ENCODE measurements around the gene STAC3. TPM values are rescaled to one million over a fixed set of nuclear protein-coding genes. Genes with fewer than 3 reads are reported as not detected.
"Not testable (repeated sequence)": the region's sequence is repeated elsewhere in the genome, so short reads cannot be mapped to it uniquely, and the experiment has no call there.

The STAC3 gene
- 310 TPM for total RNA-seq

DNA sequence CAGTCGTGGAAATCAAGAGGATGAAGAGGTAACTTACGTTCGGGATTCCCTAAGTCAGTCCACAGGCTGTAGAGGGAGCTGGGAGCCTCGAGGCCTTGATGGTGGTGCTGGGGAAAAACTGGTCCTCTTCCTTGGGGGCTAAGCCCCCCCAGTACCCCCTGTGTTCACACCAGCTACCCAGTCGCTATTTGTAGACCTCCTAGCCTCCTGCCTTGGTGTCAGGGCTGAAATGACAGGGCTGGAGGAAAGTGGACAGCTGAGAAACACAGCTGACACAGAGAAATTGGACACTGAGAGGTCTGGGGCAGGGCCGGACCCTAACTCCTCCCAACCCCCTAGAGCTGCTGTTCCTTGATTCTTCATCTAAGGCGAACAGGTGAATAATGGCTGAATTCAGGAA lies at the start of gene STAC3:
TSS of gene STAC3 (minus strand) at position 232 of the 400 bp plus-strand sequence. CDS start 1,551 bp downstream, outside the sequence.
- DNase-seq, result peak; percentile 89

- no peak for DNase-seq
Measured at GRCh38 chr12:57299514-57300016, 48.6 kb upstream of the STAC3 start.

GRCh38 chr12:57296291-57296690 lies 45.3 kb upstream of the STAC3 start:
- no peak for DNase-seq

DNA sequence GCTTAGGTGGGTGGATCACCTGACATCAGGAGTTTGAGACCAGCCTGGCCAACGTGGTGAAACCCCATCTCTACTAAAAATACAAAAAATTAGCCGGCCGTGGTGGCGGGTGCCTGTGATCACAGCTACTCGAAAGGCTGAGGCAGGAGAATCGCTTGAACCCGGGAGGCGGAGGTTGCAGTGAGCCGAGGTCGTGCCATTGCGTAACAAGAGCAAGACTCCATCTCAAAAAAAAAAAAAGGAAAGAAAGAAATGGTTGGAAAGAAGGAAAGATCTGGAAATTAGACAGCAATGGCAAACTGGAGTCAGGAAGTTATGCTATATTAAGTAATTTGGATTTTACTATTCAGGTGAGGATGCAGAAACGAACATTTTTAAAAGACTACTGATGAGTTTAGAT lies 31.1 kb upstream of the STAC3 start:
- not testable (repeated sequence) for DNase-seq

DNA sequence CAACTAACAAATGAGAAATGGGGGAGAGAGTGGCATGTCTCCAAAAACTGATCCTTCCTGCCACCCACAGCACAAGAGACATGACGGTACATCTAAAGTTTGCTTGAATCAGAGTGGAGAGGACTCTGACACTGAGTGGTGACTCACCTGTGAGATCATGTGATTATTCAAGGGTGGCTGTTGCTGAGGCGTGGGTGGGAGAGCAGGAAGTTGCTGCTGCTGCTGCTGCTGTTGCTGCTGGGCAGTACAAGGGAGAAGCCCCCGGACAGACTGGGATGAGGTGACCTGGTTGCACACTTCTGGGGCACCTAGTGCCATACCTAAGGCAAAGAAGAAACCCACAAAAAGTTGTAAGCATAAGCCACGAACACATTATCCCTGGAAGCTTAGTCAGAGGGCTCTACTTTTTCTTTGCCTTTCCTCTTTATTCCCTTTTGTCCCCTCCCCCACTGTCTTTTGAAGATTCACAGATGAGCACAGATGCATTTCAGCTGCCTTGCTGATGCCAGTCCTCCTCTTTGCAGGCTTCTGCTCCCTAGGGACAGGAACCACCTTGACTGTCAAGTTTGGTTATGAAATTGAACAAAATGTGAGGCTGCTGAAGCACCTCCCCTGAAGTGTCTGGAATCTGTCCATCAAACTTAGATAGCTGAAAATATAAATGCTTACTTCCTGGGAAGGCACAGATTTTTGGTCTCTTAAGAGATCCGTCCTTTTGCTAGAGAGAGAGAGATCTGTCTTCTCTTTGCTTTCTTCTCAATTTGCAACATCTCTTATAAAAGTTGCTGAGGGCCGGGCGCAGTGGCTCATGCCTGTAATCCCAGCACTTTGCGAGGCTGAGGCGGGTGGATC lies 29.4 kb upstream of the STAC3 start:
- DNase-seq, result no peak

- DNase-seq, result no peak
Measured at GRCh38 chr12:57278465-57279381, 27.7 kb upstream of the STAC3 start.

DNA sequence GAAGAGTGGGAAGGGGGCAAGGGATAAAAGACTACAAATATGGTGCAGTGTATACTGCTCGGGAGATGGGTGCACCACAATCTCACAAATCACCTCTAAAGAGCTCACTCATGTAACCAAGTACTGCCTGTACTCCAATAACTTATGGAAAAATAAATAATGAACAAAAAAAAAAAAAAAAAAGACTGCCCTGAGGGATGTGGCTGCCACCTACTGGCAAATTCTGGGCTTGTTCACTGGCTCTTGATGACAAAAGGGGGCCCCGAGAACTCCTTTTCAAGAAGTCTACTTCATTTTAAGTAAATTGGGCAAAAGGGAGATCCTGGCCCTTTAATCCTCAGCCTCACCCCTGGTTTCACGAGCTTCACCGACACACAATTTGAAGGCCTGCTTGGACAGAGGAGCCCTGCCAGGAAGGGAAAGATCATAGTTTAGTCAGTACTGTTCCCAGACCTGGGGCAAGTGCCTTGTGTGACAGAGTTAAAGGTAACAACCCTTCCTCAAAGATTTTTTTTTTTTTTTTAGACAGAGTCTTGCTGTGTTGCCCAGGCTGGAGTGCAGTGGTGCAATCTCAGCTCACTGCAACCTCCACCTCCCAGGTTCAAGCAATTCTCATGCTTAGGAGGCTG lies 26.1 kb upstream of the STAC3 start:
- DNase-seq, result peak; percentile 33

- DNase-seq, result not testable (repeated sequence)
Measured at GRCh38 chr12:57276233-57276632, 25.2 kb upstream of the STAC3 start.

DNA sequence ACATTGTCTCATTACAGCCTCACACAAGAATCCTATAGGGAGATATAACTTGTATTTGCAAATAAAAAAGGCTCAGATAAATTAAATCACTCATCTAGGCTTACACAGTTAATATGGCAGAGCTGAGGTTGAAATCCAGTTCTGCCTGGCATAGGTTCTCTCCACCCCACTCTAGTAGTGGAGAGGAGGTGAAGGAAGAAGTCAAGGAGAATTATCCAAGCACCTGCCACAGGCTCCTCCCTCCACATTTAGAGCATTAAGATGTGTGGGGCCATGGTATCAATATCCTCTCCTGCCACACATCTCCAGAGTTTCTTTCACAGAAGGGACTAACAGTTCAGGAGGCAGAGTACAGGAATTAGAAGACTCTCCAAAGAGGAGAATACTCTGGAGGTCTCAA lies 22.5 kb upstream of the STAC3 start:
- no peak for DNase-seq

DNA sequence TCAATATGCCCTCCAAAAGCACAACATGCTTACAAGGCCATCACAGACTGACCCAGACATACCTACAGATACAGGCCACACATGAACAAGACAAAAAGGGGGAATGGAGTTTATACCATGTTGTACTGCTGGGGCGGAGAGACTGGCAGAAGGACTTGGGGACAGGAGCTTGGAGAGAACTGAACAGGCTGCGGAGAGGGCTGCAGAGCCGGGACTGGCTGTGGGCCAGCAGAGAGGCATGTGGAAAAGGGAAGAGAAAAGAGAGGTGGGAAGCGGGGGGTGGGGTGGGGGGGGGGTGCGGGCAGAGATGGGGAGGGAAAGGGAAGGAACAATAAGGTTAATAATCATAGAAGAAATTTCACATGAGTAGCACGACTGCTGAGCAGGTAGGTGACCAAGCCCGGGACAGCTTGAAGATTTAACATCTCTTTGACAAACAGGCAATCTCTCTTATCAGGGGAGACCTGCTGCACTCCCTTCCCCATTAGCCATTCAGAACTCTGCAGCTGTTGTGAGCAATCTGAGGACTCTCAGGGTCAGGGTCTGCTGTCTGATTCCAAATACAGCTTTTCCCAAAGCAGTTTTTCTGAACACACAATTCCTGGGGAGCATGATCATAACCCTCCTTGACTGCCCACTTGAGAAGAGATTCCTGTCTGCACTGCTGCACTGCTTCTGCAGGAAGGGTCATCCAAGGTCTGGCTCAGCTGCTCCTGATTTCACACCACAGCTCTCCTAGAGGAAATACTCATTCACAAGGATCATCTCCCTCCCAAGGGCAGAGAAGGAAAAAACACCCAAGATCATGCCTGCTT lies 21.6 kb upstream of the STAC3 start:
- DNase-seq, result peak; percentile 87

- no peak for DNase-seq
Measured at GRCh38 chr12:57270966-57271470, 20.0 kb upstream of the STAC3 start.

DNA sequence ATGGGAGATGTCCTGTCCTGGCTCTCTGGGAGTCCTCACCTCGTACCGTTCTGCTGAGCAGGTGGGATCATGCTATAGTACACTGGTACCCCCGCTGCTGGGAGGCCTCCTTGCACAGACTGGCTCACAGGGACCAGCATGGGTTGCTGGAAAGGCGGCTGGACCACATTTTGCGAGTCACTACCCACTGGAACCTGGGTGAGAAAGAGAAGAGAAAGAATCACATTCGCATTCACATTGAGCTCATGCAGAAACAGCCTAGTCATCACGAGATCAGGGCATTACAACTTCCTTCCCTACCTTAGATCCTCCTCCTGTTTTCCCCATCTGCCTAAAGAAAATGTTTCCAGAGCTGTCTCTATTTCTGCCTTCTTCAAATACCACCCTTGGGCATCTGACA lies 17.3 kb upstream of the STAC3 start:
- no peak for DNase-seq

DNA sequence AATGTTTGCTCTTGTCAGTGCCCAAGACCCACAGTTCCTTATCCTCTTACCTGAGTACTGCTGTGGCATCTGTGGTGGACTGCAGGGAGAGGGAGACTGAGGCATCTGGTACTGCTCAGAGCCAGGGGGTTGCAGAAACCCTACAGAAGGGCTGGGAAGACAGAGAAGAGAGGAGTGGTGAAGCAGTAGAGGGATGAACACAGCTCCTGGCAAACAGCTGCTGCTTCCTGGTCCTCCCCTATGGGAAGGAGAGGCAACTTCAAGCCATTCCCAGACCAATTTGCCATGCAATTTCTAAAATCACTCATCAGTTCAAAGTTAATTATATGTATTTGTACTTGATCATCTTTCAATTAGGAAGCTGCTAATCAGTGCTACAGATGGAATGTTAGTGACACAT lies 15.7 kb upstream of the STAC3 start:
- no peak for DNase-seq

GRCh38 chr12:57263096-57263495 lies 12.1 kb upstream of the STAC3 start:
- no peak for DNase-seq

DNA sequence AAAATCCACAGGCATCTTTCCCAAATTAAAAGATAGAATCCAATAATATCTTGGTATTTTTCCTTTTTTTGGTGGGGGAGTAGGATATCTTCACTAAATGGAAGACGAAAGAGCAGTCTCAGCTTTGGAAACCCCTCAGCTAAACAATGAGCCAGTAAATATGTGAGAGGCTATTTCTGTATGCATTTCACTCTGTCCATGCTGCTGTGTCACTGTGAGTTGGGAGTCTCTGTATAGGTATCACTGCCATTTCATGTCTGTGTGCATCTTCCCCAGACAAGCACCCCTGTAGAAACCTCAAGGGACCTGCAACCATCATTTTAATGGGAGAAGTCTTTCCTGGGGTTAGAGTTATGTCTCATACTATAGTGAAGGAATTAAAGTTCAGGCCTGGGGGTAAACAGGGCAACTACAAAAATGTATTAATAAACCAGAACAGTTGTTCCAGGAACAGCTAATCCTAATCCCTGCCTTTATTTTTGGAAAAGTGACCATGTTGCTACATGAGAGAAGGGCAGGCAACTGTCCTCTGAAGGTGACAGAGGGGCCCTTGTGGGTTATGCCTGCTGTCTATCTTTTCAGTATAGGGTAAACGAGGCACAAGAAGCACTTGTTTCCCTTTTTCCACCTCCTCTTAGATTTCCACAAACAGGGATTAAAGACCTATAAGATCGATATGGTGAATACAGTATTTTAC lies 11.3 kb upstream of the STAC3 start:
- no peak for DNase-seq

- peak; percentile 79 for DNase-seq
Measured at GRCh38 chr12:57261428-57261865, 10.5 kb upstream of the STAC3 start.

GRCh38 chr12:57260366-57260765 lies 9.4 kb upstream of the STAC3 start:
- no peak for DNase-seq

DNA sequence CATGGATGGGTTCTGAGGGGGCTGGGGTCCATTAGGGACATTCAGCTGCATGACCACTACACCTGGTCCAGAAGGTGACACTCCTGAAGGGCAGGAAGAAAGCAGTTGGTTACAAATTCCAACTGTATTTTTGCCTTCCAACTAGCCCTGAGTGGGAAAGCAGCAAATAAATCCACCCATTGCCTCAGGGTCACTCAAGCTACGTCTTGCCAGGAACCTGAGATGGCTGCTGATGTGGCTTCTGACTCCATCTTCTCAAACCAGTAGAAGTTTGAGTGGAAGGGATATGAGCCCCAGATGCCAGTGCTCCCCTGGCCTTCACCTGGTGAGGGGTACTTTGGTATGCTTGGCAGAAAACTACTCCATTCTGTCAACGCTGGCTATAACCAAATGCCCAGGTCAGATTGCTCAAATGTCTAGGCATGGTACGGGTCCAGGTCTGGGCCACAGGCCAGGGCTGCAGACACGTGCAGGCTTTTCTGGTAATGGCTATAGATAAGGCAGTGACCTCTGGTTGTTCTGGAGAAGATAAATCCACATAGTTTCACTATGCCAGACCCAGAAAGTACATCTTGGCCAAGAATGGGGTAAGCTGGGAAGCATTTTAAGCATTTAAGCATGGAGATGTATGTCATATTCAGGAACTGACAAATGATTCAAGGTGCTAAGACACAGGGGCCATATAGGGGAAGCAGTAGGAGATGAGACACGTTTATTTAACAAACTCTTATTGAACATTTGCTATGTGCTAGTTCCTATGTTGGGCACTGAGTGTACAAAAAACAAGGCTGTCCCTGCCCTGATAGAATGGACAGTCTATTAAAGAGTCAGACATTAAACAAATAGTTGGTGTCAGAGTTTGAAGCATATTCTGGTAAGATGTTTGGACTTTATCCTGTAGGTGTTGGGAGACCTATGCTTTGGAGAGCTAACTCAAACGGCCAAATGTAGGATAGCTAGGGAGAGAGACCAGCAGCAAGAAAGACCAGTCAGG lies 8.3 kb upstream of the STAC3 start:
- no peak for DNase-seq

DNA sequence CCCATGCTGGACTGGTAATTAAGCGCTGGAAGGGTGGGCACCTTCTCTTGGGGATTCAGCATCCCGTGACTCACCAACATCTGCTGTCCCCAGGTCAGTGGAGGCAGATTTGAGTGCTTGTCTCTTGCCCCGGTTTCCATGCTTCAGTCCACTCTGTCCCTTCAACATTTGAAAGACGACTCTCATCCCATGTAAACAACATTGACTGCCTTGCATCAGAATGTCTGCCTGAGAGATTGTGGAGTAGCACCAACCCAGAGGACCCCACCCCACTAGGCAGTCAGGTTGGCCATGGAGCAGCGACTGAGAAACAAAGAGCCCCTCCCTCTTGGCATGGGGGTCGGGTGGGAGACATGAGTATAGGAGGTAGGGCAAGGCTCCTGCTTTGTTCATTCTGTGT lies 4.9 kb upstream of the STAC3 start:
- DNase-seq, result no peak
